ENCODE measurements around the gene BRK1. TPM values are rescaled to one million over a fixed set of nuclear protein-coding genes. Genes with fewer than 3 reads are reported as not detected.
"Not testable (repeated sequence)": the region's sequence is repeated elsewhere in the genome, so short reads cannot be mapped to it uniquely, and the experiment has no call there.

The BRK1 gene
- total RNA-seq, 1 donor from 2014 or later, result 136 TPM

DNA sequence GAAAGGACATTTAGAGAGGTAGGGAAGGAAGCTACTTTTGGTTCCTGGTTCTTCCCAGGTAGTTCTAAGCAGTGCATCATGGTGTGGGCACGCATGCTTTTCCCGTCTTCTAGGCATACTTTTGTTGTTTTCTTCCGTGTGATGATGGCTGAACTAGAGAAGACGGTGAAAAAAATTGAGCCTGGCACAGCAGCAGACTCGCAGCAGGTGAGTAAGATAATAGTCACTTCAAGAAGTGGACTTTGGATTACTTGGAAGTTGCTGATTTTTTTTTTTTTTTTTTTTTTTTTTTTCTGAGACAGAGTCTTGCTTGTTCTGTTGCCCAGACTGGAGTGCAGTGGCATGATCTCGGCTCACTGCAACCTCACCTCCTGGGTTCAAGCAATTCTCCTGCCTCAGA lies 25.3 kb upstream of the BRK1 start:
- no peaks in the 10 kb centered on the region for H3K4me1 Mint-ChIP-seq (ENCODE audit: low read depth, unreplicated experiment)
- H4K20me1 ChIP-seq (ENCODE audit: insufficient read depth, low read length), result no peaks in the 10 kb centered on the region
- H3K9ac ChIP-seq (ENCODE audit: low read length), result no peak overlapping the region
- no peak overlapping the region for H3K4me2 ChIP-seq (ENCODE audit: low read length)
- no peak overlapping the region for H3K27ac Mint-ChIP-seq (ENCODE audit: unreplicated experiment)
- peaks cover 8% of the 10 kb centered on the region for H3K36me3 ChIP-seq (ENCODE audit: insufficient read depth, low read length)
- H3K27ac ChIP-seq (ENCODE audit: low read depth, low read length), result no peak overlapping the region
- DNase-seq (ENCODE audit: low read depth) (no peak), FAIRE-seq (no peak)
- H3K4me3 Mint-ChIP-seq (ENCODE audit: unreplicated experiment), result no peak overlapping the region
- H3K4me3 ChIP-seq (ENCODE audit: insufficient read depth, low read depth, low read length), result no peak overlapping the region
- H3K27me3 Mint-ChIP-seq (ENCODE audit: low read depth, unreplicated experiment), result peaks cover 2% of the 10 kb centered on the region
- no peak for TF ChIP-seq EZH2 (IDR thresholded peaks at IDR 0.05; ENCODE audit: insufficient read depth, low read length)
- TF ChIP-seq, protein P1, sequence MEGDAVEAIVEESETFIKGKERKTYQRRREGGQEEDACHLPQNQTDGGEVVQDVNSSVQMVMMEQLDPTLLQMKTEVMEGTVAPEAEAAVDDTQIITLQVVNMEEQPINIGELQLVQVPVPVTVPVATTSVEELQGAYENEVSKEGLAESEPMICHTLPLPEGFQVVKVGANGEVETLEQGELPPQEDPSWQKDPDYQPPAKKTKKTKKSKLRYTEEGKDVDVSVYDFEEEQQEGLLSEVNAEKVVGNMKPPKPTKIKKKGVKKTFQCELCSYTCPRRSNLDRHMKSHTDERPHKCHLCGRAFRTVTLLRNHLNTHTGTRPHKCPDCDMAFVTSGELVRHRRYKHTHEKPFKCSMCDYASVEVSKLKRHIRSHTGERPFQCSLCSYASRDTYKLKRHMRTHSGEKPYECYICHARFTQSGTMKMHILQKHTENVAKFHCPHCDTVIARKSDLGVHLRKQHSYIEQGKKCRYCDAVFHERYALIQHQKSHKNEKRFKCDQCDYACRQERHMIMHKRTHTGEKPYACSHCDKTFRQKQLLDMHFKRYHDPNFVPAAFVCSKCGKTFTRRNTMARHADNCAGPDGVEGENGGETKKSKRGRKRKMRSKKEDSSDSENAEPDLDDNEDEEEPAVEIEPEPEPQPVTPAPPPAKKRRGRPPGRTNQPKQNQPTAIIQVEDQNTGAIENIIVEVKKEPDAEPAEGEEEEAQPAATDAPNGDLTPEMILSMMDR (IDR thresholded peaks at IDR 0.05; ENCODE audit: insufficient read depth, low read depth, low read length), result no peak
- no peaks in the 10 kb centered on the region for H3K4me1 ChIP-seq (ENCODE audit: insufficient read depth, low read length)
- no peaks in the 10 kb centered on the region for H3K9me3 ChIP-seq (ENCODE audit: insufficient read depth, low read depth, low read length)
- no peaks in the 10 kb centered on the region for H3K79me2 ChIP-seq (ENCODE audit: insufficient read depth, low read length)
- no peaks in the 10 kb centered on the region for H3K27me3 ChIP-seq (ENCODE audit: insufficient read depth, low read length)
- no peak overlapping the region for H2AFZ ChIP-seq (ENCODE audit: low read depth, low read length)
- no peaks in the 10 kb centered on the region for H3K36me3 Mint-ChIP-seq (ENCODE audit: low read depth, unreplicated experiment)
- no peaks in the 10 kb centered on the region for H3K9me3 Mint-ChIP-seq (ENCODE audit: unreplicated experiment)

DNA sequence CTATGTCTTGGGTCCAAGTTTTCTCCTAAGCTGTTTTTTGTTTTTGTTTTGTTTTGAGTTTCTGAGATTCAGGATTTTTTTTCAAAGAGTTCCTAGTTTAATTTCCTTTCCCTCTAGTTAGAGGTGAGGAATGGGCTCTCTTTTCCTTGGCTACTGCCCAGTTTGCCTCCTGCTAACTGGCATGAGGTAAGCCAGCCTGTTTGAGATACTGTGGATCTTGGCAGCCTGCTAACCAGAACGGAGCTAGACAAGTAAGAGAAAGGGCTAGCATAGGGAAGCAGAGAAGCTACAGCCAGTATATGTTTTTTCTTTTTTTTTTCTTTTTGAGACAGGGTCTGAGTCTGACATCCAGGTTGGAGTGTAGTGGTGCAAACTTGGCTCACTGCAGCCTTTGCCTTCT lies 24.7 kb upstream of the BRK1 start:
- not testable (repeated sequence) for H3K79me2 ChIP-seq (ENCODE audit: insufficient read depth, low read length); H3K4me1 Mint-ChIP-seq (ENCODE audit: low read depth, unreplicated experiment); H3K9ac ChIP-seq (ENCODE audit: low read length); H3K27me3 Mint-ChIP-seq (ENCODE audit: low read depth, unreplicated experiment); FAIRE-seq; H3K27me3 ChIP-seq (ENCODE audit: insufficient read depth, low read length); H3K4me3 ChIP-seq (ENCODE audit: insufficient read depth, low read depth, low read length); DNase-seq (ENCODE audit: low read depth); H3K36me3 Mint-ChIP-seq (ENCODE audit: low read depth, unreplicated experiment); H3K4me1 ChIP-seq (ENCODE audit: insufficient read depth, low read length); H3K4me2 ChIP-seq (ENCODE audit: low read length); H2AFZ ChIP-seq (ENCODE audit: low read depth, low read length); H3K4me3 Mint-ChIP-seq (ENCODE audit: unreplicated experiment); H3K27ac Mint-ChIP-seq (ENCODE audit: unreplicated experiment); H4K20me1 ChIP-seq (ENCODE audit: insufficient read depth, low read length); H3K9me3 ChIP-seq (ENCODE audit: insufficient read depth, low read depth, low read length); H3K9me3 Mint-ChIP-seq (ENCODE audit: unreplicated experiment); H3K36me3 ChIP-seq (ENCODE audit: insufficient read depth, low read length); H3K27ac ChIP-seq (ENCODE audit: low read depth, low read length)

DNA sequence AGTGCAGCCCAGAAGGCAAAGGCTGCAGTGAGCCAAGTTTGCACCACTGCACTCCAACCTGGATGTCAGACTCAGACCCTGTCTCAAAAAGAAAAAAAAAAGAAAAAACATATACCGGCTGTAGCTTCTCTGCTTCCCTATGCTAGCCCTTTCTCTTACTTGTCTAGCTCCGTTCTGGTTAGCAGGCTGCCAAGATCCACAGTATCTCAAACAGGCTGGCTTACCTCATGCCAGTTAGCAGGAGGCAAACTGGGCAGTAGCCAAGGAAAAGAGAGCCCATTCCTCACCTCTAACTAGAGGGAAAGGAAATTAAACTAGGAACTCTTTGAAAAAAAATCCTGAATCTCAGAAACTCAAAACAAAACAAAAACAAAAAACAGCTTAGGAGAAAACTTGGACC lies 24.1 kb upstream of the BRK1 start:
- H3K4me3 ChIP-seq (ENCODE audit: insufficient read depth, low read depth, low read length); H3K27ac ChIP-seq (ENCODE audit: low read depth, low read length); H3K9me3 ChIP-seq (ENCODE audit: insufficient read depth, low read depth, low read length); H3K36me3 Mint-ChIP-seq (ENCODE audit: low read depth, unreplicated experiment); H2AFZ ChIP-seq (ENCODE audit: low read depth, low read length); H3K4me2 ChIP-seq (ENCODE audit: low read length); H3K36me3 ChIP-seq (ENCODE audit: insufficient read depth, low read length); H3K79me2 ChIP-seq (ENCODE audit: insufficient read depth, low read length); DNase-seq (ENCODE audit: low read depth); H4K20me1 ChIP-seq (ENCODE audit: insufficient read depth, low read length); H3K27me3 Mint-ChIP-seq (ENCODE audit: low read depth, unreplicated experiment); H3K27ac Mint-ChIP-seq (ENCODE audit: unreplicated experiment); H3K27me3 ChIP-seq (ENCODE audit: insufficient read depth, low read length); H3K9me3 Mint-ChIP-seq (ENCODE audit: unreplicated experiment); FAIRE-seq; H3K4me1 Mint-ChIP-seq (ENCODE audit: low read depth, unreplicated experiment); H3K4me1 ChIP-seq (ENCODE audit: insufficient read depth, low read length); H3K4me3 Mint-ChIP-seq (ENCODE audit: unreplicated experiment); H3K9ac ChIP-seq (ENCODE audit: low read length): not testable (repeated sequence)

DNA sequence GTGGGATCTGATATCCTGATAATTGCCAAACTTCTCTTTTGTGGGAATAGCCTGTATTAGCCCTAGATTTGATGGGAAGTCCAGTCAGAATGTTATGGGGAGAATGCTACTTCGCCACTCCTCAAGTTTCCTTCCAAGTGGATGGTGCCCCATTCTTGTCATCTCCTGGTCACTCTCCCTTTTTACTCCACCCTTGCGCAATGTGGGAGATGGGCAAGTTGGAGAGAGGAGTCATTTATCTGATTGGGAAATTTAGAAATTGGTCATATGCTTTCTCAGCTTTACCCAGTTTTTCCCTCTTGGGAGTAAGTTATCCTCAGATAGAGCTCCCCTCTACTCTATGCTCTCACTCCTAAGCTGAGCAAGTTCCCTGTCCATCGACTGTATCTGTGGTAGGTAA lies 21.8 kb upstream of the BRK1 start:
- Histone ChIP-seq H3K4me1 (ENCODE audit: insufficient read depth, low read length) (no peaks in the 10 kb centered on the region), H3K4me3 (ENCODE audit: insufficient read depth, low read depth, low read length) (no peak overlapping the region), H3K27ac (ENCODE audit: low read depth, low read length) (no peak overlapping the region), H3K9ac (ENCODE audit: low read length) (no peak overlapping the region), H4K20me1 (ENCODE audit: insufficient read depth, low read length) (no peaks in the 10 kb centered on the region), H2AFZ (ENCODE audit: low read depth, low read length) (no peak overlapping the region), H3K27me3 (ENCODE audit: insufficient read depth, low read length) (no peaks in the 10 kb centered on the region), H3K36me3 (ENCODE audit: insufficient read depth, low read length) (peaks cover 5% of the 10 kb centered on the region), H3K79me2 (ENCODE audit: insufficient read depth, low read length) (no peaks in the 10 kb centered on the region), H3K4me2 (ENCODE audit: low read length) (no peak overlapping the region), H3K9me3 (ENCODE audit: insufficient read depth, low read depth, low read length) (no peaks in the 10 kb centered on the region)
- Mint-ChIP-seq H3K4me3 (ENCODE audit: unreplicated experiment) (no peak overlapping the region), H3K9me3 (ENCODE audit: unreplicated experiment) (no peaks in the 10 kb centered on the region), H3K36me3 (ENCODE audit: low read depth, unreplicated experiment) (no peaks in the 10 kb centered on the region), H3K4me1 (ENCODE audit: low read depth, unreplicated experiment) (no peaks in the 10 kb centered on the region), H3K27me3 (ENCODE audit: low read depth, unreplicated experiment) (peaks cover 2% of the 10 kb centered on the region), H3K27ac (ENCODE audit: unreplicated experiment) (no peak overlapping the region)
- FAIRE-seq (no peak), DNase-seq (ENCODE audit: low read depth) (no peak)
- TF ChIP-seq, protein P1 (IDR thresholded peaks at IDR 0.05; ENCODE audit: insufficient read depth, low read depth, low read length), result no peak
- TF ChIP-seq EZH2 (IDR thresholded peaks at IDR 0.05; ENCODE audit: insufficient read depth, low read length), result no peak
